ENCODE data around the gene PRDM15.
A peak's percentile ranks its signal among the peaks of the same experiment; 100 is the strongest.

The PRDM15 gene

DNA sequence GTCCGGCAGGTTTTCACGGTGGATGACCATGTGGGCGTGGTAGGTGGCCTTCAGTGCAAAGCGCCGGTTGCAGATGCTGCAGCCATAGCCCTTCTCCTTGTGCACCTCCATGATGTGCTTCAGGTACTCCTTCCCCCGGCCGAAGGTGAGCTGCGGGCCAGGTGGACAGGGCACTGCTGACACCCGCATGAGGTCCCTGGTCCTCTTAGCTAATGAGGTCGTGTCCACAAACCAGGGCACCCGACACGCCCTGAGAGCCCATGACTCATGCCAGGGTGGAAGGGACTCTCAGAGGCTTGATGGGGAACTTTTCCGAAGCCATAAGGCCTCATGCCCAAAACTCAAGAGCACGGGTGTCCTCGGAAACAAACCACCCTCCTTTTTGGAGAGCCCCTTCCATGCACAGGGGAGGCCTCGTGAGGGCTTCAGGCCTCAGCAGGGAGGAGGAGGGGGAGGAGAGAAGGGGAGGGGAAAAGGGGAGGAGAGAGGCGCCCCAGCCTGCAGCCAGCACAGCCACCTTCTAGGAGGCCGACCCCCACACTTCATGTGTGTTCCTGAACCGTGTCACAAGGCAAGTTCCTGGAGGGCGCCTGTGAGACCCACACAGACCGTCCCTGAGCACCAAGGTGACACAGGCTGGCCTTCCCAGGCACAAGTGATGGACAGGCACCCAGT is 57.9 kb downstream of the PRDM15 start:
- no peak for DNase-seq

DNA sequence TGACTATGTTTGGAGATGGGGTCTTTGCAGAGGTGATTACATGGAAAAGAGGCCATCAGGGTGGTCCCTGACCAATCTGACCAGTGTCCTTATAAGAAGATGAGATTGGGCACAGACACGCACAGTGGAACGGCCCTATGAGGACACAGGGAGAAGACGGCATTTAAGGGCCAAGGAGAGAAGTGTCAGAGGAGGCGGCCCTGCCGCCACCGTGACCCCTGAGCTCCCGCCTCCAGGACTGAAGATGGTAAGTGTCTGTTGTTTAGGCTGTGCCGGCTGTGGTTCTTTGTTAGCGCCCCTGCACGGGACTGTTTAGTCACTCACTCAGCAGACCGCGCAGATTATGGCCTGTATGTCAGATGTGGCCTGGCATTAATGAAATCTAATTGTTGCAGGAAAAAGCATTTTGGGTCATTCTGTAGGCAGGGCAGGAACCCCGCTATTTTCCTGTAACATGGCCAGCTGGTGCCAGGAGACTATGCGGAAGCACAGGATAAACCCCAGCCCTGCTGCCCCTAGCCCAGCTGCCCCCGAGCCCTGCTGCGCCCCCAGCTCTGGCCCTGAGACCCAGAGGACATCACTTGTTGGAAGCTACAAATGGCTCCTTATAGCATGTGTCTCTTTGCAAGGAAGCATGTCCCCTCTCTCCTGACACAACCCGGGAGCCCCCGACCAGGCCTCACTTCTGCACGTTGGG is 58.6 kb downstream of the PRDM15 start:
- no peak for DNase-seq

DNA sequence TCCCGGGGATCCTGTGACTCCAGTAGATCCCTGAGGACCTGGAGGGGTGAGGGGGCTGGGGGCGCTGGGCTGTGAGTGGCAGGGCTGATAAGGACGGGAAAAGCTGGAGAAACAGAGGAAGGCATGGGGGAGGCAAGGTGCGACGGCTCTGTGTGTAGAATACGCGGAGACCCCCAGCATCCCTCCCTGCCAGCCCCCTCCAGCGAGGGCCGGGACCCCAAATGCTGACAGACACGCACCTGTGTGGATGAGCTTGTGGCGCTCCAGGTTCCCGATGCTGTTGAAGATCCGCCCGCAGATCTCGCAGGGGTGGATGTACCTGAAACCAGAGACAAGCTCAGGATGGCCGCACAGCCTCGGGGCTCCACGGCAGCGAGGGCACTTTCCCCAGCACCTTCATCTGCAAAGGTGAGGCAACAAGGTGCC is 59.3 kb downstream of the PRDM15 start:
- DNase-seq: no peak

DNA sequence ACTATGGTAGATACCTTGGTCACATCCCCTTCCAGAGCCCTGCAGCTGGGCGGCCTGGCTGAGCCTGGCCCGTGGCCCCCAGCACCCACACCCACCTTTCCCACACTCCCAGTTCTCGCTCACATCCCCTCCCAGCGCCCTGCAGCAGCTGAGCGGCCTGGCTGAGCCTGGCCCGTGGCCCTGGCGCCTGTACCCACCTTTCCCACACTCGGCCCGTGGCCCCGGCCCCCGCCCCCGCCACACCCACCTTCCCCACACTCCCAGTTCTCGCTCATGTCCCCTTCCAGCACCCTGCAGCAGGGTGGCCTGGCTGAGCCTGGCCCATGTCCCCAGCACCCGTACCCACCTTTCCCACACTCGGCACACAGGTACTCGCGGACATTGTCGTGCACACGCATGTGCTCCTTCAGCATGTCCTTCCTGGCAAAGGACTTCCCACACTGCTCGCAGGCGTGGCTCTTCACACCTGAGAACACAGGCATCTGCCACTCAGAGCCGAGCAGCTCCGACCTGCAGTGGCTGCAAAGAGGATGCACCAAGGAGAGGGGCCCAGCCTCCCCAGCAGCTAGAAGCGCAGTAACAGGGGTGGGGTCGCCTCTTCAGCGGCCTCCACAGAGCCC is 59.8 kb downstream of the PRDM15 start:
- DNase-seq: no peak

DNA sequence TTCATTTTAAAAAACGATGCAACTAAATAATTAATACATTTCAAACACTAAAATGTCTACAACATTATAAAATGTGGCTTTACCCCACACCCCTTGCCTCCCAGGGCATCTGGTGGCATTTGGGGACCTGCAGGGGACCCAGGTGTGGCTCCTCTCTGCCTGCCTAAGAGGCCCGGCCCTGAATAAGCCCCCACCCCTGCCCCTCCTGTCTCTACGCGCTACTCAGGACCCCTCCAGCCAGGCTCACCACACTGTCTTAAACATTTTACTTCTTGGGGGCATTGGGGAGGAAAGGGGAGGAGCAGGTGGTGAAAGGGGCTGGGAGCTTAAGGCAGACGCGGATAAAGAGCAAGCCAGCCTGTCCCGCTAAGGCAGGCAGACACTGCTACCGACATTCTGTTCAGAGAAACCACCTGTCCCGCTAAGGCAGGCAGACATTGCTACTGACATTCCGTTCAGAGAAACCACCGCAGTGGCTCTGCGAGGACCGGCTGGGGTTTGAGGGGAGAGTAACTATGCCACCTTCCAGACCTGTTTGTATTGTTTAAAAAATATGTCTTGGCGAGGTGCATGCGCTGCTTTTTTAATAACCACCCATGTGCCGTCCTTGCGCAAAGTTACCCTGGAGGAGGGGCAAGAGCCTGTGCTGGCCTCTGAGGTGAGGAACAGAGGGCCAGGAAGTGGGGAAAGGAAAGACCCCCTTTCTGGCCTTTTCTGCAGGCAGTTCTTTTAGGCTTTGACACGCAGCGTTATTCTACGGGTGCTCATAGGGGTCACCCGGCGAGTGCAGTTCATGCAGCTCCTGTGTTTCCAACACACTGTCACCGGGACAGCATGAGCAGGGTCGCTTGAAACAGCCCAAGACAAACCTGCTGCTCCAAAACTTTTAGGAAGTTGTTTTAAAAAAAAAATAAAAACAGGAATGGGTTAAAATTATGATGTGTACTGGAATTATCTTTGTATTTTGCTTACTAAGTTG is 61.0 kb downstream of the PRDM15 start:
- DNase-seq: no peak

DNA sequence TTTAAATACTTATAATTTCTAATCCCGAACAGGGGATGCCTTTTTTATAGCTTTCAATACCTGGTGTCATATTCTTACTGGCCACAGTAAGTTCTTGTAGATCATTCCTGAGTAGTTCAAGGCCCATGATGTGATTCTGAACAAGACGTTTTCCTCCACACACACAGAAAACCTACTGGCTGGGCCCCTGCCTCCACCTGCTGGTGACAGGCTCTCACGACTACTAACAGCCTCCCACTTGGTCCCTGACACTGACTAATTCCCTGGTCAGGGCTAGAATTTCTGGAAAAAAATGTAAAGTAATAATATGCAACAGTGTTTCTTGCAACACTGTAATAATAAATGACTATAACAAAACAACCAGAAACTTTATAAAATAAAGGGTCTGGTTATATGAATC is 61.9 kb downstream of the PRDM15 start:
- peak; percentile 46 for DNase-seq

DNA sequence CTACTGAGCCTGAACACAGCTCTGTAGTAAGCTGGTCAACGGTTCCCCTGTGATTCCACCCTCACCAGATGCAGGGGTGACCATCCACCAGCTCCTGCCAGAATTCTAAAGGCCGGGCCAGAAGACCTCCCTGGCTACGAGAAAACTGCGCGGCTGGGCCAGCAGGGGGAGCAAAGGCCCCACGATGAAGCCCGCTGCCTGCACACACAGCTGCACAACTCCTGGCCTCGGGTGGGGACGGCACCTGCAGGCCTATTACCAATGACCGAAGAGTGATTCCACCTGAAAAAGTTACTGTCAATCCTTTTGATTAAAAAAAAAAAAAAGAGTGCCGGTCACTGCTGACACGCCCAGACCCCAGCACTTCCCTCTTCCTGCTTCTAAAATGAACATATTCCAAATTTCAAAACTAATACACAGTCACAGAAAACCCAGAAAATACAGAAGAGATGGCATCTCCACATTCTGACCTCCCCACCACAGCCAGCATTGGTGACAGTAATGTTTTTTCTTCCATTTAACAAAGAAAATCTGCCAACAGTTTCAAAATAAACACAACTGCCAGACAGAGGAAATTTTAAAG is 62.5 kb downstream of the PRDM15 start:
- DNase-seq: peak; percentile 64

DNA sequence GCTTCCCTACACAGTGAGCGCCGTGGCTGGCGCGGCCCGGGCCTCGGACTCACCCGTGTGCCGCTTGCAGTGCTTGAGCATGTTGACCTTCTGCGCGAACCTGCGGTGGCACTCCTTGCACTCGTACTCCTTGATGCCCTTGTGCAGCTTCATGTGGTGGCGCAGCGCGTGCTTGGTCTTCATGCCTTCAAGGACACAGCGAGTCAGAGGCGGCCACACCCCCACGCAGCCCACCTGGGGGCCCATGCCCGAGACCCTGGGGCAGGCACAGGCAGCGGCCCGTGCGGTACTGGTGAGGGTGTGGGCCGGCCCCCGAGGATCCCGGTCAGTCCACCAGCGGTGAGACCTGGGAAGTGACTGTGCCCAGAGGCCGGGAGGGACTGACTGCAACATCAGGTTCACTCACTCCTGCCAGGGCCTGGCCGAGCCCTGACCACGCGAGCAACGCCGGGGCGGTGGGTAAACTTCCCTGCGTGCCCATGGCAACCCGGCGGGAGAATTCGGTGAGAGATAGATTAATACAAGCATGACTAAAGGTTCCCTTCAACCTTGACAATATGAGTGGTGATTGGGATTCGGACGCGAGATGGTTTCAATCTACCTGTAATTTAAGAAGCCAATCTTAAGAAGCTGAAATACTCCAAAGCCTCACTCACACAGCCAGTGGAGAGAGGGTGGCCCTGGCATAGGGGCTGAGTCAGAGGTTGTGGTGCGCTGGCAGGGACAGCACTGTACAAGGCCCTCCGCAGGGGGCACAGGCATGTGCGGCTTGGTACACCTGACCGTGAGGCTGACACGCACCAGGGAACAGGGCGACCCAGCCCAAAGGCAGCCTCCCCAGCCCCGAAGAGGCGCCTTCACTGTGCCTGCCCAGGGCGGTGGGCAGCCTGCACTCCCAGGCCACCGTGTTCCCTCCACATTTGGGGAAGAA is 63.2 kb downstream of the PRDM15 start:
- DNase-seq: no peak

DNA sequence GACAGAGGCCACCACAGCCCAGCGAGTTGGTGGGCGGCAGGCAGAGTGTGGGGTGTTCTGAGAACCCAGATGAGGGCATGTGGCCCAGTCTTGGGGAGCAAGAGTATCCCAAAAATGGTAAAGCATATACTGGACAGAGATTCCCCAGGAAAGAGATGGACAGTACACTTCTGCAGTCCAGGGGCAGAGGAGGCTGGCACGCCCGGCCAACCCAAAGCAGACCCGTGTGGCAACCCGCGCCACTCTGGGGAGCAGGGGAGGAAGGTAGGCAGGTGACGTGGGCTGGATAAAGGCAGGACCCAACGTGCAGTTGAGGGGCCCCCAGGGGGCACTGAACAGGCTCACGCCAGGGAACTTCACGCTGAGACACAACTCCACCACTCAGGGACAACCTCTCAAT is 65.9 kb downstream of the PRDM15 start:
- no peak for DNase-seq

DNA sequence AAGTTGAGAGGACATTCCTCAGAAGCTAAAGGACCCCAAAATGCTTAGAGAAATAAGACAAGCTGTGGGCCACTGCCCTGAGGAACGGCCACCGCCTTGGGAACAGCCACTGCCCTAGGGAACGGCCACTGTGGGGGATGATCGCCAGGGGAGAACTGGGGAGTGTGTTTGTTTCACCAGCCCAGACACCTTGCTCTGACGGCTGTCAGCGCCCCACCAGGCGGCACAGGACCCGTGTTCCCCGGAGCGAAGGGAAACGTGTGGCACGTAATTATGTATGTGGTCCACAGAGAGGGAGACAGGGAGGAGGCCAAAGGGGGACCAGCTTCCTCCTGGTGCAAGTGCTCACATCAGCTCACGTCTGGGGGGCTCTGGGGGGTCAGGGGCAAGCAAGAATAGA is 66.5 kb downstream of the PRDM15 start:
- no peak for DNase-seq

DNA sequence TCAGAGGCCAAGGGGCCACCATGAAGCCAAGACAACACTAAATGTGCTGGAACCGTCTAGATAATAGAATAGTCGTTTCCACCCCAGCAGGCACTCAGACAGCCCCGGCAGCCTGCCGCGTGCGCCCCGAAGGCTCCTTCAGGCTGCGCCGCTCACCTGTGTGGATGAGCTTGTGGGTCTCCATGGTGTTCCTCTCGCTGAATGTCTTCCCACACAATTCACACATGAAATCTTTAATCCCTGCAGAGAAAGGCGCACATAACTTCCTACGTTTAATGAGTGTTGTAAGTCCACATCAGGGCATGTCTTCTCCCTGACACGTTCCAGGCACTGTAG is 68.6 kb downstream of the PRDM15 start:
- no peak for DNase-seq

DNA sequence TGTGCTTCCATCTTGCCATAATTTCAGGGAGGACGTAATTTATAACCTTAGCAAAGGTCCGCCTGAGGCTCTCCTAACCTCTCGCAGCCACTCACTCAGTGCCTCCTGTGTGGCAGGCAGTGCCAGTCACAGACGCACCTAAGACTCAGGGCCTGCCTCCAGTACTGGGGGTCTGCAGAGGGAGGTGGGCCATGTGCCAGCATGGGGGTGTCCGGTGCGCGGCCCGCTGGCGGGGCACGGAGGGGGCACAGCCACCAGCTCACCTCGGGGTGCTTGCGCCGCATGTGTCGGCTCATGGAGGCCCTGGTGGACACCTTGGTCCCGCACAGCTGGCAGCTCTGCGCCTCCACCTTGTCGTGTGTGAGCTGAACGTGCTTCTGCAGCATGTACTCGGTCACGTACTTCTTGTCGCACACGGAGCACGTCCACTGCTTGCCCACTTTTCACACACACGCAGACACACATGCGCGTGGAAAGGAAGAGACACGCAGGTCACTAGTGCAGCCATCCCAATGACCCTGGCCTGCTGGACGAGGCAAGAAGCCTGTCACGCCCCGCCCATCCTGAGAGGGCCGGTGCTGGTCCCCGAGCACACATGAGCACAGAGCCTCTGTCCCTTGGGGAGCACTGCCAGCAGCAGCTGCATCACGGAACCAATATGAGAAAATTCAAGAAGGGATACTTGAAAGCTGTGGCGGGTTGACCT is 69.1 kb downstream of the PRDM15 start:
- DNase-seq: no peak

DNA sequence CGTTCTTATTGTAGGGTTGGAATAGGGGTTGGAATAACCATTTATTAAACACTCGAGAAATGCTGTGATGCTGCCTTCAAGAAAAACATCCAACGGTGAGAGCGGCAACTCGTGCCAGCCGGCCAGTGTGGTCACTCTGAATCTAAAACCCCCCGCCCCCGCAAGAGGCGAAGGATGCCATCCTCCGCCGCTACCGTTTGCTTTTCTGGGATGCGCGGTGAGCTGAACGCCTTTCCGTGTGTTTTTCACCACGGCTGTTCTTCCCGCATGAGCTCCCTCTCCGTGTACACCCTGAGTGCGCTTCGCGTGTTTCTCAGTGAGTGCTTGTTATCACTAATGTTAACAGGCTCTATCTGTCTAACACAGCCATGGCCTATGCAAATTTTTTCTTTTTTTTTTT is 70.3 kb downstream of the PRDM15 start:
- DNase-seq: no peak

DNA sequence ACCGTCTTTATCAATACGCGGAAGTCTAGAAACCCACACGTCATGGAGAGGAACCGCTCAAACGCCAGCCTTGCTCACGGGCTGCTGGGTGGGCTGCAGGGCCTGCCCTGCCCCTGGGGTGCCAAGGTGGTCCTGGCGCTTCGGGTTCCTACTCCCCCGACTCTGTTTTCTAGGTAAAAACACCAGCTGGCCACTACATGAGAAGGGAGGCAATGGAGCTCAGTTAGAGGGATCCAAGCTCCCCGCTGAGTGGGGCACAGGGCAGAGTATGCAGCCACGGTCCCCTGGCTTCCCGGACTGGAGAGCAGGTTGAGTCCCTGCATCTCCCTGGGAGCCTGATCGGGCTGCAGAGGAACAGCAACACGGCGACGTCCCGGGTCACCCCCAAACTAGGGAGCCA is 71.0 kb downstream of the PRDM15 start:
- DNase-seq: no peak

DNA sequence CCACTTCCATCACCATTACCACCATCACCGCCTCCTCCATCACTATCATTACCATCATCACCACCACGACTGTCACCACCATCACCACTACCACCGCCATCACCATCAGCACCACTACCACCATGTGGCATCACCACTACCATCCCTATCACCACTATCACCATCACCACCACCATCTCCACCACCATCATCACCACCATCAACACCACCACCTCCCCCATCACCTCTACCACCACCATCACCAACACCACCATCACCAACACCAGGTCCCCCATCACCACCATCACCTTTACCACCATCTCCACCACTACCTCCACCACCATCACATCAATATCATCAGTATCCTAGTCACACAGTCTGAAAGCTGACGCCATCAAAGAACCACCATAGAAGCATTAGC is 72.4 kb downstream of the PRDM15 start:
- no peak for DNase-seq

DNA sequence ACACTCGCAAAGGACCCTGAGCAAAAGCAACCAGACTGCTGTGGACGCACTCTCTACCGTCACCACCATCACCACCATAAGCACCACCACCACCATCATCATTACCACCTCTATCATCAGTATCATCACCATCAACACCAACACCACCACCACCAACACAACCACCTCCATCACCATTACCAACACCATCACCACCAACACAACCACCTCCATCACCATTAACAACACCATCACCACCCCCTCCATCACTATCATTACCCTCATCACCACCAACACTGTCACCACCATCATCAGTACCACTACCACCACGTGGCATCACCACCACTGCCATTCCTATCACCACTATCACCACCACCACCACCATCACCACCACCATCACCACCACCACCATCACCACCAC is 73.5 kb downstream of the PRDM15 start:
- DNase-seq: no peak

DNA sequence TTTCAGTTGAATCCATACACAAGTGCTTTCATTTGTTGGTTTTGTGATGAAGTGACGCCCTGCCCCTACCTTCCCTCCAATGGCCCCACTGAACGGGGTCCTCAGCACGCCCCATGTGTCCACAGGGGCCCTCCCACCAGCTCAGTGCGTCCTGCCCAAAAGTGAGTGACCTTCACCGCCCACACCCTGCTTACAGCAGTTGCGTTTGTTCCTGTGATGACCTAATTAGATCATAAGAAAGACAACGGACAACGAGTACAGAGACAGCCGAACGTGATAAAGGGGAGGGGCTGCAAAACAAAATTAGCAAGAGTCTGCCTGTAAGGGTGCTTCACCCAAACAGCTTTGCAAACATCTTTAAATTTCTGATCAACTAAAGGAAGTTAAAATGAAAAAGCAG is 74.1 kb downstream of the PRDM15 start:
- DNase-seq: no peak

DNA sequence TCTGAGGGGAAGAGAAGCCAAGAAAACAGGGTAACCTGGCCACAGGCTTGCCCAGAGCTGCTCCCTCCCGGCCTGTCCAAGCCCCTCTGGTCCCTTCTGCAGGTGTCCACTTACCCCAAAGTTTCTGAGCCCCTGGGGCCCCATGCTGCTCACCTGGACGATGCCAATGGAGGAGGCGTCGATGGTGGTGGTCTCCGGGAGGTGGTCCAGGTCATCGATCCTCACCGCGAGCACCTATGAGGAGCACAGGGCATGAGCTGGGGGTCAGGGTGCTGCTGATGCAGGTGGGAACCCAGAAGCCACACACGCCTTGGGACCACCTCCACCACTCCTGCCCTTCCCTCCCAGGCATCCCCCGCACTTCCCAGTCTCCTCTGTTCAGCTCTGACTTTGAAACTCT is 74.8 kb downstream of the PRDM15 start:
- DNase-seq: no peak

DNA sequence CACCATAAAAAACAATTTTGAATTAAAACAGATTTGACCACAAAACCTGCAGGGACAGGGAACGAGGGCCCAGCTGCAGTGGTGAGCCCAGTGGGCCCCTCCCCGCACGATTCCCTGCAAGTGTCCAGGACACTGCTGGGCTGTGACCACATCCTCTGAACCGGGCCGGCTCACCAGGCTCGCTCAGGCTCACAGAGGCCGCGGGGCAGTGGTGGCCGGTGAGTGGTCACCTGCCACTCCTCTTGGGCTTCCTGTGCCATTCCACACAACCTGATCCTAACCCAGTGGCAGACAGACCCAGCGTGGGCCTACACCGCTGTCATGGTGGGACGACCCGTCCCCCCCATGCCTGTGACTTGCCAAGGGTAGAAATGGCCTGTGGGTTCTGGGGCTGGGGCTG is 75.8 kb downstream of the PRDM15 start:
- DNase-seq: no peak

DNA sequence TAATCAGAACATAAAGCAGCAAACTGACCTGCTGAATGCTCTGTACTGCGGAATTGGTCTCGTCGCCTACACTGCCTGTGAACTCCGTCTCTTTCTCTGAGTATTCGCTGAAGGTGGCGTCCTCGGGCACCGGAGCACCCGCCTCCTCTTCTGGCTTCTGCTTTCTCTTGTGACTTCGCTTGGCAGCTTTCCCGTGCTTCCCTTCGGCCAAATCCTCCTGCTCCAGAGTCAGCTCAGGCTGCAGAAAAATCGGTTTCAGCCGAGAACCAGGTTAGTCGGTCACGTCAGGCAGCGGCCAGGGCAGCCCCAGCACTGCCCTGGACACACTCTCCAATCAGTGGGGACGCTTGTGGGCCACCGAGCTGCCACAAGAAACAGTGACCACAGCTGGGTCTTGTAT is 76.5 kb downstream of the PRDM15 start:
- no peak for DNase-seq

DNA sequence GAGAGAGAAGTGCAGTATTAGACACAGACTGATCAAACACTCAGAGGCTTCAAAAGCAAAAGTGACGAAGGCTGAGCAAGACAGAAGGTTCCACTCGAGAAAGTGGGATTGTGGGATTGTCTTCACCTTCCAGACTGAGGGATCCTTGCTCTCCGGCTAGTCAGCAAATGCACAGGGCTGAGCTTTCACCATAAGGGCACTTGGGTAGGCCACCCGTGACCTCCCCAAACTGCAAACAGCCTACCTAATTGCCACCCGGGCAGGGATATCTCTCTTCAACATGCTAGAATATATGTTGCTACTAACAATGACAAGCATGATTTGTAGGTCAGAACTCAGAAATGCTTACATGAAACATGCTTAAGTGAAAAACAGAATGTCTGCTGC is 77.0 kb downstream of the PRDM15 start:
- DNase-seq: no peak

Data from activated CD4-positive, alpha-beta T cell treated with anti-CD3 and anti-CD28 coated beads, Interleukin-10, Interleukin-2, amounts not matched to agents 100 ng/mL and 50 ng/mL, durations not matched to agents 16 hours and 8 hours (primary cell).